GM12873 (cell line): ENCODE data around the gene FLNA.
A peak's percentile ranks its signal among the peaks of the same experiment; 100 is the strongest.

Experiments
- CTCF ChIP-seq: IDR thresholded peaks from 2 replicates; pipeline ENCODE4 v1.5.1; 2012; ENCODE audit warnings: low read depth, mild to moderate bottlenecking, moderate library complexity, low read length, control low read depth; ENCODE audit not compliant: insufficient read depth; ENCODE audit errors: missing control alignments

The FLNA gene

GRCh38 chrX:154310616-154311536, 63.6 kb downstream of the FLNA start:
- TF ChIP-seq CTCF = no peak

- TF ChIP-seq CTCF = no peak
Observed at GRCh38 chrX:154309041-154309775, 65.2 kb downstream of the FLNA start.

GRCh38 chrX:154308108-154308946, 66.1 kb downstream of the FLNA start:
- TF ChIP-seq CTCF = peak; percentile 83

GRCh38 chrX:154307202-154307601, 67.2 kb downstream of the FLNA start:
- no peak for TF ChIP-seq CTCF

GRCh38 chrX:154305541-154306205, 68.8 kb downstream of the FLNA start:
- TF ChIP-seq CTCF = no peak

GRCh38 chrX:154304846-154305245, 69.6 kb downstream of the FLNA start:
- no peak for TF ChIP-seq CTCF
